ENCODE results near the gene PIEZO2.

DNA sequence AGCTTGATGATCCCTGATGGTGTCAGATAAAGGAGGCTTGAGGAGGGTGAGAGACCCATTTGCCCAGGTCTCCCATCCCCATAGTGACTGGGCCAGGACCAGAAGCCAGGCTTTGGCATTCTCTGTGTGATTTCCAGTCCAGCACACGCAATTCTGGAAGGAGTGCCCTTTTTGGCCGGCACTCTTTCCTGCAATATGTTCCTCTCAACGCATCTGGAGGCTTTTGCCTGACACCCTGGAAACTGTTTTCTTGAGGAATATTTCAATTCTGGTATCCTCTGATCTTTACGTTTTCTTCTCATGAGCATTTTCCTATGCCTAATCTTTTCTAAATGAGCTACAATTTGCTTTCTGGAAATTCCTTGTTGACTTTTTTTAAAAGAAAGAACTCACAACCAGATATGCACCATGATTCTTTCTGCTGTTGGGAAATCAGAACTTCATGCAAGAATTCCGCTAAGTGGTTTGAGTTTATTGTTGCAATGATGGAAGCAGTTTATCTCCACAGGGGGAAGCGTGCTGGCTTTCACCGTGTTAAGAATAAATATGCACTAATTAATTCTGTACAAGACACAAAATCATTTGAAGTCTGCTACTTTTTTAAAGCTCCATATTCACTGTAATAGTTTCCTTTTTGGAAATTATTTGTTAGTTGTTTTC is 479.8 kb downstream of the PIEZO2 start:
- TF ChIP-seq POLR2A (IDR thresholded peaks at IDR 0.05; ENCODE audit: low read depth, low read length) = no peak
- no peak for TF ChIP-seq TAF1 (IDR thresholded peaks at IDR 0.05; ENCODE audit: borderline replicate concordance, low read depth, low read length)
- TF ChIP-seq POLR2AphosphoS5 (IDR thresholded peaks at IDR 0.05; ENCODE audit: low read depth, low read length) = no peak

Measured in GM12892 (cell line).